HFF-Myc (cell line): ENCODE measurements around the gene CFAP77.

Experiments used
- DNase-seq: peaks from one replicate; pipeline ENCODE4 v3.0.0-alpha.2; 2011; ENCODE audit warnings: low read depth; ENCODE audit errors: extremely low read depth
- H3K4me3 ChIP-seq: replicated peaks from 2 replicates; pipeline ENCODE4 v1.5.1; 2011; ENCODE audit warnings: low read depth, mild to moderate bottlenecking, control low read depth, low read length
- TF ChIP-seq, protein P1 (sequence below): IDR thresholded peaks from 2 replicates; pipeline ENCODE4 v1.5.1; 2012; ENCODE audit warnings: mild to moderate bottlenecking, low read depth, low read length, control low read depth; ENCODE audit errors: missing control alignments

CFAP77 gene

DNA sequence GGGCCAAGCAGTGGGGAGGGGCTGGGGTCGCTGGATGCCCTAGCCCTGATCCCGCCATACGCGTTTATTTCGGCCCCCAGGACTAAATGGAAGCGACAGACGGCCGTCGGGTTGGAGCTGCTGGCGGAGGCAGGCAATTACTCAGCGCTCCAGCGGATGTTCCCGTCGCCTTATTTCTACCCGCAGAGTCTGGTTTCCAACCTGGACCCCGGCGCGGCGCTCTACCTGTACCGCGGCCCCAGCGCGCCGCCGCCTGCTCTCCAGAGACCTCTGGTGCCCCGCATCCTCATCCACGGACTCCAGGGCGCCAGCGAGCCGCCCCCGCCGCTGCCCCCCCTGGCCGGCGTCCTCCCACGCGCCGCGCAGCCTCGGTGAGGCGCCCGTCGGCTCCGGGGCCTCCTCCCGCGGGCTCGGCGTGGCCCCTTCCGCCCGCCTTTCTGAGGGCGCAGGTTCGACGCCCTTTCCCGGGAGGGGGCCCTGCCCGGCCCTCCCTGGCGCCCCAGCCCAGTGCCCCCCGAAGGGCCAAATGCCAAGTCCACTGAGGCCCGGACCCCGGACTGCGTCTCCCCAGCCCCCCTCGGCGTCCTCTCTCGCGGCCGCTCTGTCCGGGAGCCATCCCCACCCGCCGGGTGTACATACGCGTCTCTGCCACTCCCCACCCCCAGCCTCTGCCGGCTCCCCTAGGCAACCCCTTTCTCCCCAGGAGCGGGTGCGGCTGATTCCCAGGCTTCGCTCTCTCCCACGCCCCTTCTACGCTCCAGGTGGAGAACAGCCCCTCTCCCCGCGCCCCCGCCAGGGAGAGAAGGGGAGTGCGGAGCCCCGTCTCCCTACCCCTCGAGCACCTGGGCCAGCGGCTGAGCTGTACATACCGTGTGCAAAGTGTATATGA, 179.4 kb downstream of the CFAP77 start:
- no peak overlapping the region for H3K4me3 ChIP-seq
- TF ChIP-seq, protein P1, sequence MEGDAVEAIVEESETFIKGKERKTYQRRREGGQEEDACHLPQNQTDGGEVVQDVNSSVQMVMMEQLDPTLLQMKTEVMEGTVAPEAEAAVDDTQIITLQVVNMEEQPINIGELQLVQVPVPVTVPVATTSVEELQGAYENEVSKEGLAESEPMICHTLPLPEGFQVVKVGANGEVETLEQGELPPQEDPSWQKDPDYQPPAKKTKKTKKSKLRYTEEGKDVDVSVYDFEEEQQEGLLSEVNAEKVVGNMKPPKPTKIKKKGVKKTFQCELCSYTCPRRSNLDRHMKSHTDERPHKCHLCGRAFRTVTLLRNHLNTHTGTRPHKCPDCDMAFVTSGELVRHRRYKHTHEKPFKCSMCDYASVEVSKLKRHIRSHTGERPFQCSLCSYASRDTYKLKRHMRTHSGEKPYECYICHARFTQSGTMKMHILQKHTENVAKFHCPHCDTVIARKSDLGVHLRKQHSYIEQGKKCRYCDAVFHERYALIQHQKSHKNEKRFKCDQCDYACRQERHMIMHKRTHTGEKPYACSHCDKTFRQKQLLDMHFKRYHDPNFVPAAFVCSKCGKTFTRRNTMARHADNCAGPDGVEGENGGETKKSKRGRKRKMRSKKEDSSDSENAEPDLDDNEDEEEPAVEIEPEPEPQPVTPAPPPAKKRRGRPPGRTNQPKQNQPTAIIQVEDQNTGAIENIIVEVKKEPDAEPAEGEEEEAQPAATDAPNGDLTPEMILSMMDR: no peak
- no peak for DNase-seq

DNA sequence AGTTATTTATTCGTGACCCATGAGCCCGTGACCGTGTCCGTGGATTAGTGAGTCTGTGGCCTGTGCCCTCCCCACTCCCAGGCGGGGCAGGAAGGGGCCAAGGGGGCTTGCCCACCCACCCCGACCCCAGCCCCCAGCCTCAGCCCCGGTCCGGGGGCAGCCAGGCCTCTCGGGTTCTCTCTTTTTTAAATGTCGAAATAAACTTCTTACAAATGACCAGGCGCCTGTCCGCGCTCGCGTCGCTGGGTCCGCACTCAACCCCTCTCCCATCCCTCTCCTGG, 180.0 kb downstream of the CFAP77 start:
- H3K4me3 ChIP-seq: no peak overlapping the region
- TF ChIP-seq, protein P1: no peak
- DNase-seq: no peak

DNA sequence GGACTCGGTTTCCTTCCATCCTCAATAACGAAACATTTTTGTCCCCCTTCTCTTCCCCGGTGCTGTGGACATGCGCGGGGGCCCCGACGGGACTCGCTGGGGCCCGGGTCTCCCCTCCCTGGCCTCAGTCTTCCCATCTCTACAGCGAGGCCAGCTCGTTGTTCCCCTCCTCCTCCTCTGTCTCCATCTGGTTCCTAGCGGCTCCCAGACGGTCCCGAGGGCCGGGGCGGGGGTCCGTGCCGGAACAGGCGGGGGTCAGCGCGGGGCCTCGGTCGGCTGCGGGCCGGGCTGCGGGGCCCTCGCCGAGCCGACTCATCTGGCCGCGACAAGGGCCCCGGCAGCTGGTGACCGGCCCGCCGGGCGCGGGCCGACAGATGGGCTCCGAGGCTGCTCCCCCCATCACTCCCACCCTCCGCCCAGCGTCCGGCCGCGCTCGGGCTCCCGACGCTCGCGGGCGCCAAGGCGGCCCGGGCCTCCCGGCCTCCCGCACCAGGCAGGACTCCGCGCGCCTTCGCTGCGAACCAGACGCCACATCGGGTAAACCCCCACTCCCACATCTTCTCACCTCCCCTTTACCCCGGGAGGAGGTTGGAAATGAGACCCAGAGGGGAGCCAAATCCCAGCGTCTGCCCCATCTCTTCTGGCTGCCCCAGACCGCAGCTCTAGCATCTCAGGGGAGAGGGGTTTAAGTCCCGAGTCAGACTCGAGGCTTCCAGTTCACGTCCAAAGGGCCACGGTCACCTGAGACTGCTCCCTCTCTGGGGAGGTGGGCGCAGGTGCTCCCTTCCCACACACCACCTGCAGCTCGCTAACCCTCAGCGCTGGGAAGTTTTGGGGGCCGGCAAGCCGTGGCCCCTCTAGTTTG, 180.5 kb downstream of the CFAP77 start:
- DNase-seq: no peak
- no peak overlapping the region for H3K4me3 ChIP-seq
- TF ChIP-seq, protein P1: no peak

DNA sequence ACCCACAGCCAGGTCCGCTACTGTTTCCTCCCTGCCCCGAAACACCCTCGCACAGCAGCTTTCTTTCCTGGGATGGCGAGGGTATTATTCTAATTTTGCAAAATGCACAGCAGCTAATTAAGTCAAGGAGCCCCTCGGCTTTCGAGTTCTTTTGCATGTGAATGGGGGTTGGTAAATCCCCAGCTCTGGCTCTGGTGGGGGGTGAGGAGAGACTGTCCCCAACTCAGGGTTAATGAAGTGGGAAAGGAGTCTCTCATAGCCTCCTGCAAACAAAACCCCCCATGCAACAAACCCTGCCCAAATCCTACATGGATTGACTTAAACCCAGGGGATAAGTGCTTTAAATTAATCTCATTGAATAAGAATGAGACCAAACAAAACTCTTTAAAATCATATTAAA, 181.2 kb downstream of the CFAP77 start:
- TF ChIP-seq, protein P1: no peak
- H3K4me3 ChIP-seq: no peak overlapping the region
- no peak for DNase-seq

DNA sequence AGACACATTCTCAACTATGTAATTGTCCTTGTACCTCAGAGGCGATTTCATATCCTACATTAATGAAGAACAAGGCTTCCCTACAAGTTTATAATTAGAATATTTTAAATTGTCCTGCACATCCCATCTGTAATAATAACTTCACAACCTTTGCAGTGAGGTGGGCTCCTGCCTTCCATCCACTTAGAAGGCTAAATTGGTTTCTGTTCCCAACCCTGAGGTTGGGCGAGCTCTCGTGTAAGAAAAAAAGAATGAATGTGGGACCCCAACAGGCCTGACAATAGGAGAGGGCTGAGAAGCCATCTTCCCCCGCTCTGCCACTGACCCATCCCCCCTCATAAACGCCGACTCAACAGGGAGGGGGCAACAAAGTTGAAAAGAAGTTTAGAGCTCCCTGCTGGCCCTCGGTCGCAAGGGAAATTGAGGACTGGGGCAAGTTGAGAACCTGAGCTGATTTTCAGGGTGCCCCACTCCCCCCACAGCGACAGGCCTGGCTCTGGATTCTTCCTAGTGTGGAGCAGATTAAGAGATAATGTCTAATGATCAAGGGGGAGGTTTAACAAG, 181.8 kb downstream of the CFAP77 start:
- no peak overlapping the region for H3K4me3 ChIP-seq
- DNase-seq: no peak
- TF ChIP-seq, protein P1: no peak

DNA sequence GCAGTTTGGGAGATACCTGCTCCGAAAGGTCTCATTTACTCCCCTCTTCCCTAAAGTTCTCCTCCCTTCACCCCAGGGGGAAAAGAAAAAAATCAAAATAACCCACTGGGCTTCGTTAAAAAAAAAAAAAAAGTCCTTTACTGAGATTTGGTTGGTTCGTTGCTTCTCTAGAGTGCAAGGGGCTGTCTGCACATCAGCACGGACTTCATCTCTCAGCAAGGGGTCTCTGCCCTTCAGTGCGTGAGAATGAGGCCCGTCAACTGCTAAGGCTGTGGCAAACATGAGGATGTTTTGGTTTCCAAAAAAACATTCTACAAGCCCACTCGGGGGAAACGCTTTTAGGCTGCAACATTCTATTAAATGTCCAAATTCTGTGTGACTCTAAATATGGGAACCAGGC, 182.4 kb downstream of the CFAP77 start:
- DNase-seq: no peak
- H3K4me3 ChIP-seq: no peak overlapping the region
- TF ChIP-seq, protein P1: no peak
